PFSK-1 (cell line): ENCODE results near the gene MAN1C1.

Source experiments
- FOXP2 ChIP-seq: optimal IDR thresholded peaks from 2 replicates; pipeline ENCODE3; 2011; ENCODE audit warnings: borderline replicate concordance, control low read depth, inconsistent platforms; ENCODE audit not compliant: insufficient read depth; ENCODE audit errors: extremely low read length, extremely low read depth
- POLR2AphosphoS5 ChIP-seq: IDR thresholded peaks from 2 replicates; pipeline ENCODE4 v1.6.1; 2012; ENCODE audit warnings: low read depth, mild to moderate bottlenecking, control low read depth, low read length, moderate library complexity
- SIN3A ChIP-seq: IDR thresholded peaks from 2 replicates; pipeline ENCODE4 v1.6.1; 2012; ENCODE audit warnings: mild to moderate bottlenecking, low read length, moderate library complexity, borderline replicate concordance; ENCODE audit not compliant: insufficient read depth
- TAF1 ChIP-seq: IDR thresholded peaks from 2 replicates; pipeline ENCODE4 v1.6.1; 2012; ENCODE audit warnings: low read length, control low read depth, borderline replicate concordance; ENCODE audit not compliant: insufficient read depth
- TF ChIP-seq, protein P1 (sequence below), 2 experiments: IDR thresholded peaks; 2 replicates each; pipeline versions ENCODE4 v1.6.1 to v1.8.0; 2011 to 2012; ENCODE audit warnings: low read depth in 2 of 2, low read length in 2 of 2, control low read depth in 1 of 2, inconsistent platforms in 1 of 2, mild to moderate bottlenecking in 1 of 2, moderate library complexity in 1 of 2; ENCODE audit not compliant: insufficient read depth in 1 of 2

DNA sequence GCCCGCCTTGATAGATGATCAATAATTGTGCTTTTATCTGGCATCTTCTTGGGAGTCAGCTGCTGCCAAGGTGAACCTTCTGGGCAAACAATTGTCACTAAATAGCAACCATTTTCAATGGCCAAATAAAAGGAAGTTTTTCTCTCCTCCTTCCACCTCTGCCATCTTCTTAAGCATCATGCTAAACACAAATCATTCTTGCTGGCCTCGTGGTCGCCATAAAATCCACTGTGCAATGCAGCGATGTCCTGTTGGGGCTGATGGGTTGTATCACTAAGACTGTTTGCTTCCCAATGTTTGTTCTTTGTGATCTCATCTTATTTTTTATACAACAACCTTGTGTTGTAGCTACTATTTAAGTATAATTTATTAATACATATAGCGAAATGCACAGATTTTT is 8.0 kb downstream of the MAN1C1 start:
- TF ChIP-seq FOXP2 (no peak), POLR2AphosphoS5 (no peak), TAF1 (no peak), SIN3A (no peak)
- TF ChIP-seq, protein P1, sequence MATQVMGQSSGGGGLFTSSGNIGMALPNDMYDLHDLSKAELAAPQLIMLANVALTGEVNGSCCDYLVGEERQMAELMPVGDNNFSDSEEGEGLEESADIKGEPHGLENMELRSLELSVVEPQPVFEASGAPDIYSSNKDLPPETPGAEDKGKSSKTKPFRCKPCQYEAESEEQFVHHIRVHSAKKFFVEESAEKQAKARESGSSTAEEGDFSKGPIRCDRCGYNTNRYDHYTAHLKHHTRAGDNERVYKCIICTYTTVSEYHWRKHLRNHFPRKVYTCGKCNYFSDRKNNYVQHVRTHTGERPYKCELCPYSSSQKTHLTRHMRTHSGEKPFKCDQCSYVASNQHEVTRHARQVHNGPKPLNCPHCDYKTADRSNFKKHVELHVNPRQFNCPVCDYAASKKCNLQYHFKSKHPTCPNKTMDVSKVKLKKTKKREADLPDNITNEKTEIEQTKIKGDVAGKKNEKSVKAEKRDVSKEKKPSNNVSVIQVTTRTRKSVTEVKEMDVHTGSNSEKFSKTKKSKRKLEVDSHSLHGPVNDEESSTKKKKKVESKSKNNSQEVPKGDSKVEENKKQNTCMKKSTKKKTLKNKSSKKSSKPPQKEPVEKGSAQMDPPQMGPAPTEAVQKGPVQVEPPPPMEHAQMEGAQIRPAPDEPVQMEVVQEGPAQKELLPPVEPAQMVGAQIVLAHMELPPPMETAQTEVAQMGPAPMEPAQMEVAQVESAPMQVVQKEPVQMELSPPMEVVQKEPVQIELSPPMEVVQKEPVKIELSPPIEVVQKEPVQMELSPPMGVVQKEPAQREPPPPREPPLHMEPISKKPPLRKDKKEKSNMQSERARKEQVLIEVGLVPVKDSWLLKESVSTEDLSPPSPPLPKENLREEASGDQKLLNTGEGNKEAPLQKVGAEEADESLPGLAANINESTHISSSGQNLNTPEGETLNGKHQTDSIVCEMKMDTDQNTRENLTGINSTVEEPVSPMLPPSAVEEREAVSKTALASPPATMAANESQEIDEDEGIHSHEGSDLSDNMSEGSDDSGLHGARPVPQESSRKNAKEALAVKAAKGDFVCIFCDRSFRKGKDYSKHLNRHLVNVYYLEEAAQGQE (IDR thresholded peaks at IDR 0.05; ENCODE audit: insufficient read depth in 1 of 2, low read depth in 2 of 2, low read length in 2 of 2), result no peak
